DOHH2 (cell line): ENCODE results near the gene PLBD1.

Experiments used
- H3F3A ChIP-seq: fragments of 200-600 bp; sonication (generic), shearing (Covaris generic); 2 replicates; pipeline ENCODE4 v1.6.0; 2016; ENCODE audit warnings: antibody characterized with exemption, mild to moderate bottlenecking; ENCODE audit not compliant: control insufficient read depth, insufficient read depth
- H3K27ac ChIP-seq: fragments of 200-600 bp; sonication (generic); 2 replicates; pipeline ENCODE4 v1.5.1; 2014; ENCODE audit warnings: low read depth, mild to moderate bottlenecking, low read length, moderate library complexity
- H3K27me3 ChIP-seq: fragments of 200-600 bp; sonication (generic); 2 replicates; pipeline ENCODE4 v1.6.1; 2014; ENCODE audit warnings: mild to moderate bottlenecking, low read length, mixed read lengths; ENCODE audit not compliant: control insufficient read depth
- H3K36me3 ChIP-seq: fragments of 200-600 bp; sonication (generic); 2 replicates; pipeline ENCODE4 v1.6.1; 2014; ENCODE audit warnings: mild to moderate bottlenecking, low read length, moderate library complexity, mixed read lengths; ENCODE audit not compliant: control insufficient read depth
- H3K4me1 ChIP-seq: fragments of 200-600 bp; sonication (generic); 2 replicates; pipeline ENCODE4 v1.6.1; 2014; ENCODE audit warnings: mild to moderate bottlenecking, low read length, mixed read lengths; ENCODE audit not compliant: control insufficient read depth
- H3K4me2 ChIP-seq: fragments of 200-600 bp; sonication (generic); 2 replicates; pipeline ENCODE4 v1.6.0; 2014; ENCODE audit warnings: mild to moderate bottlenecking, low read length, moderate library complexity
- H3K4me3 ChIP-seq: fragments of 200-600 bp; sonication (generic); 2 replicates; pipeline ENCODE4 v1.5.1; 2014; ENCODE audit warnings: mild to moderate bottlenecking, low read length, mixed read lengths
- H3K79me2 ChIP-seq: fragments of 200-600 bp; sonication (generic); 2 replicates; pipeline ENCODE4 v1.6.1; 2014; ENCODE audit warnings: mild to moderate bottlenecking, low read length, mixed read lengths; ENCODE audit not compliant: control insufficient read depth
- H3K9me2 ChIP-seq: fragments of 200-600 bp; sonication (generic); replicated peaks from 2 replicates; pipeline ENCODE4 v1.6.1; 2014; ENCODE audit warnings: mild to moderate bottlenecking, low read length, mixed read lengths; ENCODE audit not compliant: control insufficient read depth
- H3K9me3 ChIP-seq: fragments of 200-600 bp; sonication (generic); 2 replicates; pipeline ENCODE4 v1.6.1; 2014; ENCODE audit warnings: antibody characterized with exemption, low read length, mixed read lengths; ENCODE audit not compliant: control insufficient read depth, insufficient read depth
- H4K20me1 ChIP-seq: fragments of 200-600 bp; sonication (generic); 2 replicates; pipeline ENCODE4 v1.6.0; 2014; ENCODE audit warnings: low read depth, mild to moderate bottlenecking, antibody characterized with exemption, low read length, moderate library complexity; ENCODE audit not compliant: control insufficient read depth, insufficient read depth
- EZH2phosphoT487 ChIP-seq: fragments of 200-600 bp; sonication (generic); IDR thresholded peaks from 2 replicates; pipeline ENCODE4 v1.6.1; 2017; ENCODE audit warnings: borderline replicate concordance, mild to moderate bottlenecking, antibody characterized with exemption, low read length, moderate library complexity, mixed read lengths
- TF ChIP-seq, protein P1 (sequence below): fragments of 200-600 bp; sonication (generic); IDR thresholded peaks from one replicate; pipeline ENCODE4 v1.5.1; 2014; ENCODE audit warnings: antibody characterized with exemption, mild to moderate bottlenecking, low read depth, low read length; ENCODE audit not compliant: poor library complexity, severe bottlenecking

Gene PLBD1

DNA sequence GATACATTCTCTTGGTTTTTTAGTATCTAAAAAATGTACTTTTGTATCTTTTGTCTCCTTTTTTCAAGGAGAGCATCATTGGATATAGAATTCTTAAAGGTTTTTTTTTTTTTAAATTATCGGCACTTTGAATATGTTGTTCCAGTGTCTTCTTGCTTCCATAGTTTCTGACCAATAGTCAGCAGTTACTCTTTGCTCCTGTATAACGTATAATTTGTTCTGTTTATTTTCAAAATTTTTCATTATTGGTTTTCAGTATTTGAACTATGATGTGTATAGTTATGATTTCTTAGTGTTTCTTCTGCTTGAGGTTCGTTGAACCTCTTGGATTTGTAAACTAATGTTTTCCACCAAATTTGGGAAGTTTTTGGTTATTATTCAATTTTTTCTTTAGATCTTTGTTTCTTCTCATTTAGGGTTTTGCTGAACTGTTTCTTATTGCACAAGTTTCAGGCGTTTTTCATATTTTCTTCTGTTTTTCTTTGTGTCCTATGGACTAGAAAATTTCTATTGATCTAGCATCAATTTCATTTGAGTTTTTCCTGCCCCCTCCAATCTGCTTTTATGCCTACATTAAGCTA lies 93.9 kb downstream of the PLBD1 start:
- H3K27ac ChIP-seq: no peak overlapping the region
- H3K9me3 ChIP-seq: peaks cover 24% of the 10 kb centered on the region
- H3K27me3 ChIP-seq: no peaks in the 10 kb centered on the region
- H3K9me2 ChIP-seq: no peaks in the 10 kb centered on the region
- H4K20me1 ChIP-seq: no peaks in the 10 kb centered on the region
- no peaks in the 10 kb centered on the region for H3K4me1 ChIP-seq
- H3K79me2 ChIP-seq: no peaks in the 10 kb centered on the region
- H3K4me3 ChIP-seq: no peak overlapping the region
- TF ChIP-seq, protein P1, sequence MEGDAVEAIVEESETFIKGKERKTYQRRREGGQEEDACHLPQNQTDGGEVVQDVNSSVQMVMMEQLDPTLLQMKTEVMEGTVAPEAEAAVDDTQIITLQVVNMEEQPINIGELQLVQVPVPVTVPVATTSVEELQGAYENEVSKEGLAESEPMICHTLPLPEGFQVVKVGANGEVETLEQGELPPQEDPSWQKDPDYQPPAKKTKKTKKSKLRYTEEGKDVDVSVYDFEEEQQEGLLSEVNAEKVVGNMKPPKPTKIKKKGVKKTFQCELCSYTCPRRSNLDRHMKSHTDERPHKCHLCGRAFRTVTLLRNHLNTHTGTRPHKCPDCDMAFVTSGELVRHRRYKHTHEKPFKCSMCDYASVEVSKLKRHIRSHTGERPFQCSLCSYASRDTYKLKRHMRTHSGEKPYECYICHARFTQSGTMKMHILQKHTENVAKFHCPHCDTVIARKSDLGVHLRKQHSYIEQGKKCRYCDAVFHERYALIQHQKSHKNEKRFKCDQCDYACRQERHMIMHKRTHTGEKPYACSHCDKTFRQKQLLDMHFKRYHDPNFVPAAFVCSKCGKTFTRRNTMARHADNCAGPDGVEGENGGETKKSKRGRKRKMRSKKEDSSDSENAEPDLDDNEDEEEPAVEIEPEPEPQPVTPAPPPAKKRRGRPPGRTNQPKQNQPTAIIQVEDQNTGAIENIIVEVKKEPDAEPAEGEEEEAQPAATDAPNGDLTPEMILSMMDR: no peak
- no peak for TF ChIP-seq EZH2phosphoT487
- no peak overlapping the region for H3K4me2 ChIP-seq
- peaks cover 68% of the 10 kb centered on the region for H3K36me3 ChIP-seq
- no peaks in the 10 kb centered on the region for H3F3A ChIP-seq

DNA sequence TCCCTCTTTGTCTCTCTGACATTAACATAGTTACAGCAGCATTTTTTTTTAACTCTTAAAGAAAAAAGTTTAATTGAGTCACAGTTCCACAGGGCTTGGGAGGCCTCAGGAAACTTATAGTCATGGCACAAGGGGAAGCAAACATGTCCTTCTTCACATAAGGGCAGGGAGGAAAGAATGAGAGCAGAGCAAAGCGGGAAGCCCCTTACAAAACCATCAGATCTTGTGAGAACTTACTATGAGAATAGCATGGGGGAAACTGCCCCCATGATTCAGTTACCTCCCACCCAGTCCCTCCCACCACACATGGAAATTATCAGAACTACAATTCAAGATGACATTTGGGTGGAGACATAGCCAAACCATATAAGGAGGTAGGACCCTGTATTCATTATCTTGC lies 96.2 kb downstream of the PLBD1 start:
- H3K27me3 ChIP-seq: no peaks in the 10 kb centered on the region
- peaks cover 67% of the 10 kb centered on the region for H3K36me3 ChIP-seq

DNA sequence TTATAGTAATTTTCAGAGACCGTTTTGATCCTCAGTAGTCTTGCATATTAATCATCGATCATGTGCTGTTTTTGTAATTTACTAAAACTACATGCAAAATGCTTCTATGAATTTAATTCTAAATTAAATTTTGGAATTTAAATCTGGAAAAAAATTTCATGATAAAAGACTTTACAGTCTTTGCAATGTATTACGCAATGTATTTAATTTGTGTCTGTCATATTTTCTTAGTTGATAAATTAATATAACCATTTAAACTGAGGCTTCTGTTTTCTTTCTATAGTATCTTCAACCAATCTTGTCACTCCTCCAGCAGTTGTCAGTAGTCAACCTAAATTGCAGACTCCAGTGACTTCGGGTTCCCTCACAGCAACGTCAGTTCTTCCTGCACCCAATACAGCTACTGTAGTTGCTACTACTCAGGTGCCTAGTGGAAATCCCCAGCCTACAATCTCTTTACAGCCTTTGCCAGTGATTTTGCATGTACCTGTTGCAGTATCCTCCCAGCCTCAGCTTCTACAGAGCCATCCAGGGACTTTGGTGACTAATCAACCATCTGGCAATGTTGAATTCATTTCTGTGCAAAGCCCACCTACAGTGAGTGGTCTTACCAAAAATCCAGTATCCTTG lies 107.4 kb downstream of the PLBD1 start:
- Histone ChIP-seq H3F3A (no peaks in the 10 kb centered on the region), H3K9me2 (no peaks in the 10 kb centered on the region), H3K4me2 (no peak overlapping the region), H4K20me1 (no peaks in the 10 kb centered on the region), H3K79me2 (no peaks in the 10 kb centered on the region), H3K4me1 (no peaks in the 10 kb centered on the region), H3K9me3 (no peaks in the 10 kb centered on the region), H3K4me3 (no peak overlapping the region), H3K27ac (no peak overlapping the region), H3K27me3 (no peaks in the 10 kb centered on the region), H3K36me3 (peaks cover 65% of the 10 kb centered on the region)
- no peak for TF ChIP-seq EZH2phosphoT487
- TF ChIP-seq, protein P1: no peak

More for the DNA sequence above, 96.2 kb downstream of the PLBD1 start:
- H3K4me3 ChIP-seq: no peak overlapping the region
- no peaks in the 10 kb centered on the region for H3K79me2 ChIP-seq
- no peak overlapping the region for H3K4me2 ChIP-seq
- no peak overlapping the region for H3K27ac ChIP-seq
- H3F3A ChIP-seq: no peaks in the 10 kb centered on the region
- TF ChIP-seq EZH2phosphoT487: no peak
- TF ChIP-seq, protein P1: no peak
- H4K20me1 ChIP-seq: no peaks in the 10 kb centered on the region
- no peaks in the 10 kb centered on the region for H3K4me1 ChIP-seq
- peaks cover 24% of the 10 kb centered on the region for H3K9me3 ChIP-seq
- no peaks in the 10 kb centered on the region for H3K9me2 ChIP-seq
